Fibroblast of lung (primary cell): ENCODE data around the gene SPATC1L. TPM values are rescaled to one million over a fixed set of nuclear protein-coding genes. Genes with fewer than 3 reads are reported as not detected.

Experiments used
- DNase-seq, 2 donors: peaks; one replicate each; pipeline versions ENCODE4 v3.0.0 to v3.0.0-alpha.2; 2010; ENCODE audit warnings: low read depth in 2 of 2
- H2AFZ ChIP-seq: 2 replicates; pipeline ENCODE4 v1.5.1; 2012; ENCODE audit warnings: low read length, control low read depth, inconsistent platforms
- H3K27ac ChIP-seq: 2 replicates; pipeline ENCODE4 v1.5.1; 2011; ENCODE audit warnings: low read length, control low read depth; ENCODE audit not compliant: insufficient read depth
- H3K27me3 ChIP-seq: 2 replicates; pipeline ENCODE4 v1.5.1; 2011; ENCODE audit warnings: mild to moderate bottlenecking, low read length; ENCODE audit not compliant: control insufficient read depth, insufficient read depth
- H3K36me3 ChIP-seq: 2 replicates; pipeline ENCODE4 v1.5.1; 2011; ENCODE audit warnings: low read length; ENCODE audit not compliant: control insufficient read depth, insufficient read depth
- H3K4me1 ChIP-seq: 2 replicates; pipeline ENCODE4 v1.5.1; 2011; ENCODE audit warnings: low read length; ENCODE audit not compliant: control insufficient read depth, insufficient read depth; ENCODE audit errors: extremely low read depth
- H3K4me2 ChIP-seq: 2 replicates; pipeline ENCODE4 v1.5.1; 2011; ENCODE audit warnings: low read length, control low read depth; ENCODE audit not compliant: insufficient read depth; ENCODE audit errors: extremely low read depth
- H3K4me3 ChIP-seq, 4 experiments: fragments of 200-600 bp in 1 of 4; sonication (generic) in 1 of 4; replicated peaks in 1 of 4; 2 replicates each; pipeline ENCODE4 v1.5.1; 2011 to 2016; ENCODE audit warnings: low read length in 4 of 4, low read depth in 3 of 4, mild to moderate bottlenecking in 3 of 4, control low read depth in 2 of 4, inconsistent platforms in 1 of 4, mixed read lengths in 1 of 4; ENCODE audit not compliant: insufficient read depth in 1 of 4; ENCODE audit errors: control extremely low read depth in 1 of 4
- H3K79me2 ChIP-seq: 2 replicates; pipeline ENCODE4 v1.5.1; 2012; ENCODE audit warnings: mild to moderate bottlenecking, low read length, inconsistent platforms; ENCODE audit not compliant: control insufficient read depth, insufficient read depth
- H3K9ac ChIP-seq: 2 replicates; pipeline ENCODE4 v1.5.1; 2011; ENCODE audit warnings: mild to moderate bottlenecking, low read length, control low read depth; ENCODE audit not compliant: insufficient read depth
- H3K9me3 ChIP-seq: 2 replicates; pipeline ENCODE4 v1.5.1; 2012; ENCODE audit warnings: low read depth, low read length; ENCODE audit not compliant: control insufficient read depth, insufficient read depth
- H4K20me1 ChIP-seq: 2 replicates; pipeline ENCODE4 v1.5.1; 2011; ENCODE audit warnings: low read length; ENCODE audit not compliant: control insufficient read depth, insufficient read depth; ENCODE audit errors: extremely low read depth
- EZH2 ChIP-seq: IDR thresholded peaks from 2 replicates; pipeline ENCODE4 v1.5.1; 2012; ENCODE audit warnings: low read length, control low read depth, mild to moderate bottlenecking; ENCODE audit errors: missing control alignments
- polyA plus RNA-seq, 2 donors: library from polyadenylated mRNA; depleted of rRNA in 1 of 2; stranded (reverse) in 1 of 2; unstranded in 1 of 2; fragments of >200 nt; gene quantifications; 2 replicates each; pipeline ENCODE4 v1.2.1, GENCODE V29; 2011 to 2012; ENCODE audit warnings: missing spikeins in 1 of 2
- total RNA-seq: library from RNA; depleted of rRNA; stranded (reverse); fragments of >200 nt; gene quantifications from 2 replicates; pipeline ENCODE4 v1.2.1, GENCODE V29; 2014
- TF ChIP-seq, protein P1 (sequence below), 2 donors: IDR thresholded peaks in 1 of 2; conservative IDR thresholded peaks in 1 of 2; 1 replicate in 1 of 2; 2 replicates in 1 of 2; pipeline ENCODE4 v1.5.1; 2011 to 2012; ENCODE audit warnings: low read length in 2 of 2, control low read depth in 1 of 2, inconsistent platforms in 1 of 2, low read depth in 1 of 2, mild to moderate bottlenecking in 1 of 2

Gene SPATC1L
- total and polyA plus RNA-seq, 2 donors (not counting 1 experiment from before 2014, with no cell fraction given) = 2.9 to 9.6 TPM

DNA sequence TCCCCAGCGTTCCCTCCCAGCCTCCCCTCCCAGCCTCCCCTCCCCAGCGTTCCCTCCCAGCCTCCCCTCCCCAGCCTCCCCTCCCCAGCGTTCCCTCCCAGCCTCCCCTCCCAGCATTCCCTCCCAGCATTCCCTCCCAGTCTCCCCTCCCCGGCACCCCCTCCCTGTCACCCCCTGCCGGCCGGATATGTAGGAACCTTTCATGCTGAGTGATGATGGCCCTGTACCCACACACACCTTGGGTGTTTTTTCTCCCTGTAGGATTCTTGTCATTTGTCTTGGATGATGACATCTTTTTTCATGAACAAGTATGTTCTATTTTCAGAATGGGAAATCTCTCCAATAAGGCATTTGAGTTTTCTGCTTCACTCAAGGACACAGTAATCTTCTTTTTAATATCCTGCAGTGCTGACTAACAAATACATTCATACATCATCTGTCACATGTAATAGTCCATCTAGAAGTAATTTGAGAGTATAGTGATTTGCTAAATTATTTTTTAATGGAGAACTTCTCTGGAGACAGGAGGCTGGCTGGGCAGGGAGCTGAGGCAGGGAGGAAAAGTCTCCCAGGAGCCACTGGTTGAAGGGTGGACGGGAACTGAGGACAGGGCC, 48.4 kb downstream of the SPATC1L start:
- no peaks in the 10 kb centered on the region for H4K20me1 ChIP-seq
- H3K79me2 ChIP-seq = no peaks in the 10 kb centered on the region
- no peaks in the 10 kb centered on the region for H3K4me1 ChIP-seq
- no peak overlapping the region for H3K4me2 ChIP-seq
- no peak overlapping the region for H3K9ac ChIP-seq
- DNase-seq = no peak
- H3K9me3 ChIP-seq = no peaks in the 10 kb centered on the region
- TF ChIP-seq, protein P1, sequence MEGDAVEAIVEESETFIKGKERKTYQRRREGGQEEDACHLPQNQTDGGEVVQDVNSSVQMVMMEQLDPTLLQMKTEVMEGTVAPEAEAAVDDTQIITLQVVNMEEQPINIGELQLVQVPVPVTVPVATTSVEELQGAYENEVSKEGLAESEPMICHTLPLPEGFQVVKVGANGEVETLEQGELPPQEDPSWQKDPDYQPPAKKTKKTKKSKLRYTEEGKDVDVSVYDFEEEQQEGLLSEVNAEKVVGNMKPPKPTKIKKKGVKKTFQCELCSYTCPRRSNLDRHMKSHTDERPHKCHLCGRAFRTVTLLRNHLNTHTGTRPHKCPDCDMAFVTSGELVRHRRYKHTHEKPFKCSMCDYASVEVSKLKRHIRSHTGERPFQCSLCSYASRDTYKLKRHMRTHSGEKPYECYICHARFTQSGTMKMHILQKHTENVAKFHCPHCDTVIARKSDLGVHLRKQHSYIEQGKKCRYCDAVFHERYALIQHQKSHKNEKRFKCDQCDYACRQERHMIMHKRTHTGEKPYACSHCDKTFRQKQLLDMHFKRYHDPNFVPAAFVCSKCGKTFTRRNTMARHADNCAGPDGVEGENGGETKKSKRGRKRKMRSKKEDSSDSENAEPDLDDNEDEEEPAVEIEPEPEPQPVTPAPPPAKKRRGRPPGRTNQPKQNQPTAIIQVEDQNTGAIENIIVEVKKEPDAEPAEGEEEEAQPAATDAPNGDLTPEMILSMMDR (conservative IDR thresholded peaks at IDR 0.05 in 1 of 2, IDR thresholded peaks at IDR 0.05 in 1 of 2; ENCODE audit: low read depth in 1 of 2, low read length in 2 of 2) = no peak
- TF ChIP-seq EZH2 = no peak
- H3K27ac ChIP-seq = no peak overlapping the region
- no peak overlapping the region for H2AFZ ChIP-seq
- H3K4me3 ChIP-seq = no peak overlapping the region
- peaks cover 12% of the 10 kb centered on the region for H3K36me3 ChIP-seq
- H3K27me3 ChIP-seq = no peaks in the 10 kb centered on the region

DNA sequence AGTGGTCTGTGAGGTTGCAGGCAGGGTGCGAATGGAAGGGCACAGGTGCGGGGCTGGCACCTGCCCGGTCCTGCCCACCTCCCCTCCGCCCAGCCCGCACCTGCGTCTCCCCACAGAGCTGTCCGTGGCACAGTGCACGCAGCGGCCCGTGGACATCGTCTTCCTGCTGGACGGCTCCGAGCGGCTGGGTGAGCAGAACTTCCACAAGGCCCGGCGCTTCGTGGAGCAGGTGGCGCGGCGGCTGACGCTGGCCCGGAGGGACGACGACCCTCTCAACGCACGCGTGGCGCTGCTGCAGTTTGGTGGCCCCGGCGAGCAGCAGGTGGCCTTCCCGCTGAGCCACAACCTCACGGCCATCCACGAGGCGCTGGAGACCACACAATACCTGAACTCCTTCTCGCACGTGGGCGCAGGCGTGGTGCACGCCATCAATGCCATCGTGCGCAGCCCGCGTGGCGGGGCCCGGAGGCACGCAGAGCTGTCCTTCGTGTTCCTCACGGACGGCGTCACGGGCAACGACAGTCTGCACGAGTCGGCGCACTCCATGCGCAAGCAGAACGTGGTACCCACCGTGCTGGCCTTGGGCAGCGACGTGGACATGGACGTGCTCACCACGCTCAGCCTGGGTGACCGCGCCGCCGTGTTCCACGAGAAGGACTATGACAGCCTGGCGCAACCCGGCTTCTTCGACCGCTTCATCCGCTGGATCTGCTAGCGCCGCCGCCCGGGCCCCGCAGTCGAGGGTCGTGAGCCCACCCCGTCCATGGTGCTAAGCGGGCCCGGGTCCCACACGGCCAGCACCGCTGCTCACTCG, 52.2 kb downstream of the SPATC1L start:
- Histone ChIP-seq H3K4me2 (no peak overlapping the region), H2AFZ (no peak overlapping the region), H3K79me2 (no peaks in the 10 kb centered on the region), H4K20me1 (no peaks in the 10 kb centered on the region), H3K4me3 (no peak overlapping the region), H3K9ac (no peak overlapping the region), H3K36me3 (peaks cover 41% of the 10 kb centered on the region), H3K27ac (no peak overlapping the region), H3K9me3 (no peaks in the 10 kb centered on the region), H3K27me3 (no peaks in the 10 kb centered on the region), H3K4me1 (no peaks in the 10 kb centered on the region)
- no peak for DNase-seq
- TF ChIP-seq, protein P1 (conservative IDR thresholded peaks at IDR 0.05 in 1 of 2, IDR thresholded peaks at IDR 0.05 in 1 of 2; ENCODE audit: low read depth in 1 of 2, low read length in 2 of 2) = no peak
- no peak for TF ChIP-seq EZH2

DNA sequence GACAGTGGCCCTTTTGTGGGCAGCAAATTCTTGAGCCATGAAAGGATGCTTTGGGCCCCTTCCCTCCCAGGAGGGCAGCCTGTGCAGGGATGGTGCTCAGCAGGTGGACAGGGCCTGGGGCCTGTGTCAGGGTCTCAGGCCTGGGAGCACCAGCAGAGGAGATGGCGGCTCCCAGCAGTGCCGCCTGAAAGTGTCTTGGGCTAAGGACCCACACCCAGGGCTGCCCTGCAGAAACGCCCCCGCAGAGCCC, 52.7 kb downstream of the SPATC1L start:
- H3K4me3 ChIP-seq = no peak overlapping the region
- H3K4me2 ChIP-seq = no peak overlapping the region
- H3K36me3 ChIP-seq = peaks cover 45% of the 10 kb centered on the region
- H2AFZ ChIP-seq = no peak overlapping the region
- H3K27ac ChIP-seq = no peak overlapping the region
- H3K4me1 ChIP-seq = no peaks in the 10 kb centered on the region
- H3K9ac ChIP-seq = no peak overlapping the region
- no peak for DNase-seq
- H3K27me3 ChIP-seq = no peaks in the 10 kb centered on the region
- no peaks in the 10 kb centered on the region for H3K79me2 ChIP-seq
- H4K20me1 ChIP-seq = no peaks in the 10 kb centered on the region
- no peaks in the 10 kb centered on the region for H3K9me3 ChIP-seq
- no peak for TF ChIP-seq EZH2
- TF ChIP-seq, protein P1 (conservative IDR thresholded peaks at IDR 0.05 in 1 of 2, IDR thresholded peaks at IDR 0.05 in 1 of 2; ENCODE audit: low read depth in 1 of 2, low read length in 2 of 2) = no peak
